T-cell (primary cell): Measurements from ENCODE around the gene THOC2. TPM values are rescaled to one million over a fixed set of nuclear protein-coding genes. Genes with fewer than 3 reads are reported as not detected.
"Not testable (repeated sequence)": the region's sequence is repeated elsewhere in the genome, so short reads cannot be mapped to it uniquely, and the experiment has no call there.

Source experiments
- ATAC-seq, 4 experiments: fragments of 200-7000 bp in 3 of 4; fragments of 150-1000 bp in 1 of 4; cut with Tn5 transposase; replicated peaks in 1 of 4; 1 replicate in 3 of 4; 2 replicates in 1 of 4; pipeline ENCODE4 v1.10.0; 2021; ENCODE audit warnings: moderate library complexity in 3 of 4, mild to moderate bottlenecking in 2 of 4, moderate number of reproducible peaks in 1 of 4
- CTCF ChIA-PET, 2 donors: fragments of 300-600 bp; sonication (Branson Sonifier 250); formaldehyde crosslinking; loops; one replicate each; lab custom pipeline; 2022; ENCODE audit warnings: antibody characterized with exemption in 2 of 2; lab: Charles Lee
- POLR2A ChIA-PET, 2 donors: fragments of 300-600 bp; sonication (Branson Sonifier 250); formaldehyde crosslinking; loops; one replicate each; lab custom pipeline; 2022; ENCODE audit warnings: antibody characterized with exemption in 2 of 2; lab: Charles Lee
- DNase-seq, 35 experiments: peaks; one replicate each; pipeline versions ENCODE4 v3.0.0 to v3.0.0-alpha.2; 2013 to 2023
- H3K27ac ChIP-seq: one replicate; pipeline ENCODE4 v1.5.1; 2013; ENCODE audit warnings: low read length
- H3K27me3 ChIP-seq, 2 experiments: replicated peaks in 1 of 2; 1 replicate in 1 of 2; 2 replicates in 1 of 2; pipeline versions ENCODE4 v1.6.1 to v1.7.0; 2013; ENCODE audit warnings: low read length in 1 of 2, mixed read lengths in 1 of 2; ENCODE audit not compliant: control insufficient read depth in 2 of 2, insufficient read depth in 2 of 2; ENCODE audit errors: extremely low read depth in 1 of 2
- H3K36me3 ChIP-seq, 2 donors: 1 replicate in 1 of 2; 2 replicates in 1 of 2; pipeline versions ENCODE4 v1.6.1 to v1.7.0; 2013; ENCODE audit warnings: low read length in 1 of 2; ENCODE audit not compliant: control insufficient read depth in 2 of 2, insufficient read depth in 1 of 2; ENCODE audit errors: extremely low read depth in 1 of 2
- H3K4me1 ChIP-seq, 2 experiments: 1 replicate in 1 of 2; 2 replicates in 1 of 2; pipeline versions ENCODE4 v1.6.1 to v1.7.0; 2013; ENCODE audit warnings: low read length in 2 of 2, mixed read lengths in 1 of 2; ENCODE audit not compliant: insufficient read depth in 2 of 2, control insufficient read depth in 1 of 2; ENCODE audit errors: extremely low read depth in 1 of 2
- H3K4me3 ChIP-seq, 2 donors: 1 replicate in 1 of 2; 2 replicates in 1 of 2; pipeline versions ENCODE4 v1.5.1 to v1.7.0; 2013; ENCODE audit warnings: mild to moderate bottlenecking in 2 of 2, low read length in 1 of 2, moderate library complexity in 1 of 2; ENCODE audit not compliant: control insufficient read depth in 1 of 2; ENCODE audit errors: extremely low read depth in 1 of 2
- H3K9me3 ChIP-seq: 2 replicates; pipeline ENCODE4 v1.7.0; 2013
- H3K27ac Mint-ChIP-seq, 2 donors: one replicate each; pipeline ENCODE4 v1.8.0; 2020 to 2021; ENCODE audit warnings: mild to moderate bottlenecking in 2 of 2, mixed read lengths in 2 of 2
- H3K27me3 Mint-ChIP-seq, 2 donors: one replicate each; pipeline ENCODE4 v1.8.0; 2021 to 2022; ENCODE audit warnings: mixed read lengths in 2 of 2
- H3K36me3 Mint-ChIP-seq: one replicate; pipeline ENCODE4 v1.8.0; 2021; ENCODE audit warnings: mixed read lengths
- H3K4me1 Mint-ChIP-seq, 3 donors: one replicate each; pipeline ENCODE4 v1.8.0; 2020 to 2022; ENCODE audit warnings: mixed read lengths in 3 of 3, mild to moderate bottlenecking in 1 of 3
- H3K4me3 Mint-ChIP-seq, 3 donors: one replicate each; pipeline ENCODE4 v1.8.0; 2020 to 2022; ENCODE audit warnings: mild to moderate bottlenecking in 3 of 3, mixed read lengths in 3 of 3, moderate library complexity in 3 of 3
- H3K9me3 Mint-ChIP-seq, 3 donors: one replicate each; pipeline ENCODE4 v1.8.0; 2020 to 2022; ENCODE audit warnings: mixed read lengths in 3 of 3
- WGBS: methylation state at CpG from one replicate; pipeline ENCODE4 v1.1.5; 2013; ENCODE audit warnings: missing lambda C conversion rate; ENCODE audit not compliant: insufficient coverage; 5-methylcytosine and 5-hydroxymethylcytosine counted together
- total RNA-seq, 35 experiments: library from RNA in 6 of 35; stranded (reverse) in 6 of 35; fragments of 120-200 nt in 1 of 35; gene quantifications; one replicate each; pipeline versions ENCODE4 v1.2.1 to v1.2.4 and lab custom pipeline; 2013 to 2026

Gene THOC2
- total RNA-seq, 5 donors from 2014 or later (not counting 1 experiment from before 2014, with no cell fraction given), result 75.7 to 102 (median 80.7) TPM

GRCh38 chrX:123590842-123591486, 141.9 kb downstream of the THOC2 start:
- Histone ChIP-seq H3K4me1 (no peaks in the 10 kb centered on the region), H3K27me3 (no peaks in the 10 kb centered on the region), H3K9me3 (no peaks in the 10 kb centered on the region), H3K4me3 (no peak overlapping the region), H3K27ac (no peak overlapping the region), H3K36me3 (no peaks in the 10 kb centered on the region)
- ChIA-PET CTCF (no interaction called here), POLR2A (no interaction called here)
- Mint-ChIP-seq H3K27ac (no peak overlapping the region), H3K4me3 (no peak overlapping the region), H3K36me3 (no peaks in the 10 kb centered on the region), H3K9me3 (no peaks in the 10 kb centered on the region), H3K27me3 (no peaks in the 10 kb centered on the region), H3K4me1 (peaks cover 0 to 9% (median 3%) of the 10 kb centered on the region in 3 donors)
- DNase-seq (no peak), ATAC-seq (no peak)
- no CpG with 5 or more reads among the region's 6 CpGs for WGBS

GRCh38 chrX:123588723-123589122, 144.1 kb downstream of the THOC2 start:
- WGBS, result no CpG with 5 or more reads among the region's 3 CpGs
- Histone ChIP-seq H3K27ac (no peak overlapping the region), H3K4me1 (no peaks in the 10 kb centered on the region), H3K27me3 (no peaks in the 10 kb centered on the region), H3K4me3 (no peak overlapping the region), H3K9me3 (no peaks in the 10 kb centered on the region), H3K36me3 (no peaks in the 10 kb centered on the region)
- Mint-ChIP-seq H3K9me3 (no peaks in the 10 kb centered on the region), H3K27ac (no peak overlapping the region), H3K36me3 (no peaks in the 10 kb centered on the region), H3K27me3 (no peaks in the 10 kb centered on the region), H3K4me1 (peaks cover 0 to 9% (median 3%) of the 10 kb centered on the region in 3 donors), H3K4me3 (no peak overlapping the region)
- no peak for ATAC-seq
- no peak for DNase-seq
- POLR2A ChIA-PET, result no interaction called here
- CTCF ChIA-PET, result no interaction called here

- Histone ChIP-seq H3K36me3 (no peaks in the 10 kb centered on the region), H3K4me1 (no peaks in the 10 kb centered on the region), H3K4me3 (no peak overlapping the region), H3K27me3 (no peaks in the 10 kb centered on the region), H3K9me3 (no peaks in the 10 kb centered on the region), H3K27ac (no peak overlapping the region)
- ATAC-seq (no peak), DNase-seq (no peak)
- H3K27me3 Mint-ChIP-seq, result peaks cover 0 to 1% of the 10 kb centered on the region in 2 donors
- no peak overlapping the region for H3K27ac Mint-ChIP-seq
- H3K4me1 Mint-ChIP-seq, result no peaks in the 10 kb centered on the region
- ChIA-PET CTCF (no interaction called here), POLR2A (no interaction called here)
- WGBS, result no CpG with 5 or more reads among the region's 1 CpG
- peaks cover 0 to 2% (median under 1%) of the 10 kb centered on the region in 3 donors for H3K9me3 Mint-ChIP-seq
- no peaks in the 10 kb centered on the region for H3K36me3 Mint-ChIP-seq
- no peak overlapping the region for H3K4me3 Mint-ChIP-seq
Observed at GRCh38 chrX:123581586-123581985, 151.3 kb downstream of the THOC2 start.

DNA sequence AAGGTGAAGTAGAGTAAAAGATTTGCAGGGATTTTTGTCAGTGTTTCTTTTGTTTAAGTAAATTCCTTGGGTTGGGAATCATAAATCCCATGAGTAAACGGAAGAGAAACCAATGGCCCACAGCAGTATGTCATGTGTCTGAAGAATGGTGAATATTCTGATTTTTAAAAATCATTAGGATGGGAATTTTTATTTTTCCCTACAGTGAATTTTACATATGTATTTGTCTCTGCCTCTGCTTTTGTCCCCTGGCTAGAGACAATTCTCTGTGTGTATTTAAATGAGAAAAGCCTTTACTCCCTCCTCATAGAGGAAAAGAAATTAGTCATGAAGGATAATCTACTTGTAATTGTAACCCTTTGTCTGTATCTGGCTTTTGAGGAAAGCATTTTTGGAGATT, 152.1 kb downstream of the THOC2 start:
- Histone ChIP-seq H3K4me3 (no peak overlapping the region), H3K4me1 (no peaks in the 10 kb centered on the region), H3K9me3 (no peaks in the 10 kb centered on the region), H3K27ac (no peak overlapping the region), H3K27me3 (no peaks in the 10 kb centered on the region), H3K36me3 (no peaks in the 10 kb centered on the region)
- Mint-ChIP-seq H3K9me3 (peaks cover 0 to 8% (median 3%) of the 10 kb centered on the region in 3 donors), H3K27ac (no peak overlapping the region), H3K27me3 (peaks cover 0 to 3% of the 10 kb centered on the region in 2 donors), H3K36me3 (no peaks in the 10 kb centered on the region), H3K4me3 (no peak overlapping the region), H3K4me1 (no peaks in the 10 kb centered on the region)
- ChIA-PET CTCF (no interaction called here), POLR2A (no interaction called here)
- ATAC-seq (no peak), DNase-seq (no peak)
- no CpG with 5 or more reads among the region's 1 CpG for WGBS

GRCh38 chrX:123574027-123574426, 158.8 kb downstream of the THOC2 start:
- Mint-ChIP-seq H3K9me3 (peaks cover 8 to 17% (median 10%) of the 10 kb centered on the region in 3 donors), H3K27me3 (peaks cover 4 to 16% of the 10 kb centered on the region in 2 donors)
- DNase-seq, H3K36me3 ChIP-seq, H3K36me3 Mint-ChIP-seq, CTCF ChIA-PET, POLR2A ChIA-PET, H3K9me3 ChIP-seq, H3K4me3 Mint-ChIP-seq, ATAC-seq, H3K4me1 ChIP-seq, H3K4me1 Mint-ChIP-seq, H3K27ac Mint-ChIP-seq, H3K4me3 ChIP-seq, H3K27me3 ChIP-seq, H3K27ac ChIP-seq: not testable (repeated sequence)
- WGBS, result no CpG with 5 or more reads among the region's 5 CpGs

GRCh38 chrX:123570011-123570590, 162.8 kb downstream of the THOC2 start:
- Histone ChIP-seq H3K36me3 (no peaks in the 10 kb centered on the region), H3K27me3 (no peaks in the 10 kb centered on the region), H3K4me1 (no peaks in the 10 kb centered on the region), H3K27ac (no peak overlapping the region), H3K9me3 (no peaks in the 10 kb centered on the region), H3K4me3 (no peak overlapping the region)
- peaks cover 4 to 12% of the 10 kb centered on the region in 2 donors for H3K27me3 Mint-ChIP-seq
- ChIA-PET POLR2A (no interaction called here), CTCF (no interaction called here)
- H3K4me3 Mint-ChIP-seq, result no peak overlapping the region
- H3K9me3 Mint-ChIP-seq, result peaks cover 5 to 10% (median 6%) of the 10 kb centered on the region in 3 donors
- DNase-seq (no peak), ATAC-seq (no peak)
- H3K4me1 Mint-ChIP-seq, result no peaks in the 10 kb centered on the region
- no CpG with 5 or more reads among the region's 3 CpGs for WGBS
- H3K36me3 Mint-ChIP-seq, result peaks cover 3% of the 10 kb centered on the region
- no peak overlapping the region for H3K27ac Mint-ChIP-seq
